ENCODE measurements around the gene PRMT5.
"Not testable (repeated sequence)": the region's sequence is repeated elsewhere in the genome, so short reads cannot be mapped to it uniquely, and the experiment has no call there.

PRMT5 gene

DNA sequence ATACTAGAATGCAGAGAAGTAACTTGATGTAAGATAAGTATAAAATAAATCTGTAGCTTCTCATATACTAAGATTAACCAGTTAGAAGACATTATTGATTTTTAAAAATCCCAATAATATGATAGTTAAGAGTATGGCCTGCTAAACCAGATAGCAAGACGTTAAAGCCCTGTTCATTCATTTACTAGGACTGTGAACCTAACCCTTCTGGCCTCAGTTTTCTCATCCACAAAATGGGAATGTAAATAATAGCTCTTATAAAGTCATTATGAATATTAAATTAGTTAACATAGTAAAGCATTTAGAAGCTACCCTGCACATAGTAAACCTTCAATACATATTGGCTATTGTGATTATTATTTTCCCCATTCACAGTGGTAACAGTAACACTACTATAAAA is 6.0 kb upstream of the PRMT5 start:
- no peak for DNase-seq (ENCODE audit: low spot score)

DNA sequence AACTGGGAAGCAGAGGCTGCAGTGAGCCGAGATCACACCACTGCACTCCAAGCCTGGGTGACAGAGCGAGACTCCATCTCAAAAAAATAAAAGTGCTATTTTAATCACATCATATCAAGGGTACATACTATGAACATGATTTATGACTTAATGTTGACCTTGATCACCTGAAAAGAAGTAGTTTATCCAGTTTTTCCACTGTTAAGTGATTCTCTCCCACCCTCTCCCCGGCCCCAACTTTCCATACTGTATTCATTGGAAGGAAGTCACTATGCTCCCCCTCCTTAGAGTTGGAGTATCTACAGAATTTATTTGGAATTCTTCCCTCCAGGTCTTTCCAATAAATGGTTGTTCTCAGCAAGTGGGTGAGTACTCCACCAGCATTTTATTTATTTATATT is 3.0 kb upstream of the PRMT5 start:
- DNase-seq (ENCODE audit: low spot score) = no peak

DNA sequence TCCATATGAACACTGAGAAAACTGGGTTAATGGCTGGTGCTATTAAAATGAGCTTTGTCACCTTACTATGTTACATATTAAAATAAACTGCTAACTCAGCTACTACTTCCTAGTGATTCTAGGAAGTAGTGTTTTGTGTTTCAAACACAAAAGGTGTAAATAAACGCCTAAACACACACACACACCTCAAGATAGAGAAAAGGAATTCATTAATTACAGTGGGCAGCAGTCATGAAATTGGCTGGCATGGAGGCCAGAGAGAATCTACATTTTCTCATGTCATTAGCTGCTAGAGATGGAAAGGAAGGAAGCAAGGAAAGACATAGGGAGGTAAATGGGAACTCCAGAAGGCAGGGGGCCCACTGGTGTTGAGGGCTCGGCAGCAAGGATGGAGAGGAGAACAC is 787 bp upstream of the PRMT5 start:
- no peak for DNase-seq (ENCODE audit: low spot score)

DNA sequence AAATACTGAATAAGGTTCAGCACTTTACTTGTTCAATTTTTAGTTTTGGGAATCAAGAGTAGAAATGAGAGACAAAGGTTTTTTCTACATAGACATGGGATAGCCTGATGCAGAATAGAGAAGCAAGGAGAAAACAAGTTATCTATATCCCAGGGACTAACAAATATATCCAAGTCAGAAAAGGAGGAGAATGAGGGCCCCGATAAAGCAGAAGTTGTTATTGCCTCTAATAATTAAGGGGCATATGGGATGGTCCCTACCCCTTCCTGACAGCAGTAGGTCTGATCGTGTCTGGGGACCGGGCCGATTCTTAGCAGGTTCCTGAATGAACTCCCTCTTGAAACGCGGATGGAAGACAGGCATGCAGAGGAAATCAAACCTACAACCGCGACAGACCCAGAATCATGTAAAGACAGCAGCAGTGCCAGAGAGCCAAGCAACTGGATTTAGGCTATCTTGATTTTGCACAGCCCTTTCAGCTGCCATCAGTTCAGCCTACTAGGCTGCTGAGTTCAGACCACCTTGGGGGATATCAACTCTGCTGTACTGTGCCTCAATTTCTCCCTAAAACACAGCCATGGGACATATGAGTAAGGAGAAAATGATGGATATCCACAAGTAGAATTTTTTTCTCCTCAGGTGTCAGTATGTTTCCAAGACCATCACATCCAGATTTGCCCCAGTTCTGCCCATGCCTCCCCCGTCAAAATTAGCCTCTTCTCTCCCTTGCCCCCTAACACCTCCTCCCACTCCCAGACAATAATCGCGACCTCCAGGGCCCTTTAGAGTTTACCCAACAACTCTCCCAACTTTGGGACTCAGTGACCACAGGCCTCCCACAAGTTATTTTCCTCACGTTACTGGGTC is 706 bp downstream of the PRMT5 start:
- no peak for DNase-seq (ENCODE audit: low spot score)

DNA sequence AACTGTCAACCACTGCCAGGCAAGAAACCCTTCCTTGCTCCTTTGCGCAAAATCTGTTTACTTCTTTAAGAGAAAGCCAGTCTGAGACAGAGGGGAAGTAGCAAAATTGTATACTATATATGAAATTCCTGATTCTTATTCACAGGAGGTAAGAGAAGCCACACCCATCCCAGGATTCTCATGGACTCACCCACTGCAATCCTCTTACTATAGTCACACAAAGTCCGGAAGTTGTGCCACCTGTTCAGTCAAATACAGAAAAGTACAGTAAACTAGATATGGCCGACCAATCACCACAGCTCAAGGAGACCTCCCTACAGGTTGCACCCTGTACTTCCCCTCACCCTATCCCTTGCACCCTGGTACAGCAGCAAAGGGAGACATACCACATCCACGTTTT is 2.9 kb downstream of the PRMT5 start:
- no peak for DNase-seq (ENCODE audit: low spot score)

DNA sequence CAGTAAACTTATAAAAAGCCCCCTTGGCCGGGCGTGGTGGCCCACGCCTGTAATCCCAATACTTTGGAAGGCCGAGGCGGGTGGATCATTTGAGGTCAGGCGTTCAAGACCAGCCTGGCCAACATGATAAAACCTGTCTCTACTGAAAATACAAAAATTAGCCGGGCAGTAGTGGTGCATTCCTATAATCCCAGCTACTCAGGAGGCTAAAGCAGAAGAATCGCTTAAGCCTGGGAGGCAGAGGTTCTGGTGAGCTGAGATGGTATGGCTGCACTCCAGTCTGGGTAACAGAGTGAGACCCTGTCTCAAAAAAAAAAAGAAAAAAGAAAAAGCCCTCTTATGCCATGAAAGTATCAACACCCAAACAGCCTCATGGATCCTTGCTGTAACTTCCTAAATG is 3.7 kb downstream of the PRMT5 start:
- no peak for DNase-seq (ENCODE audit: low spot score)

DNA sequence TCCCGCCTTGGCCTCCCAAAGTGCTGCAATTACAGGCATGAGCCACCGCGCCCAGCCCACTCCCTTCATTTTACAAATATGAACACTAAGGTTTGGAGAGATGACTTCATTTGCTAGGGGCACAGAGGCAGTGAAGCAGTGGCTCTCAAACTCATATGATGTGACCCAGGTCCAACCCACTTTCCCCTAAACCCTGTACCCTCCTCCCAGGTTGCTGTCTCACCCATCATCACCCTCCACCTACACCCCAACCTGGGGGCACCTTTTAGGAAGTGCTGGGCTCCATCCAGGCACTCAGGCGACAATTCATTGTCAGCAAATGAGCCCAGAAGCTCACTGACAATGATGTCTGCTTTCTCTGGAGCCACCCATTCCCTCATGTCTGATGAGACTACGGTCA is 5.4 kb downstream of the PRMT5 start:
- DNase-seq (ENCODE audit: low spot score) = no peak

DNA sequence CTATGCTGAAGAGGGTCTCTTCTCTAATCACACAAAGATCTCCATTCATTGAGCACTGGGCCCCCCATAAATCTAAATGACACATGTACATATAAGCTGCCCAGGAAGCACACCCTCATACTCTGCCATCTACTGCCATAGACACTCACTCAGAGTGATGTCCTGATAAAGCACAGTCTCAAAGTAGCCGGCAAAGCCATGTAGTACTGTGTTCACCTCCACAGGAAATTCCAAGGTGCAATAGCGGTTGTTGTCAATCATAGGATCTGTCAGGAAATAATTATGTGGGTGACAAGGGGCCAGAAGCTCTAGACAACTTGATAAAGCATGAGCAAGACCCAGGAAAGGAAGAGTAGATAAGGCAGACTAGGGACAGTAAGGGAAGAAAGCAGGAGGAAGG is 6.9 kb downstream of the PRMT5 start:
- no peak for DNase-seq (ENCODE audit: low spot score)

DNA sequence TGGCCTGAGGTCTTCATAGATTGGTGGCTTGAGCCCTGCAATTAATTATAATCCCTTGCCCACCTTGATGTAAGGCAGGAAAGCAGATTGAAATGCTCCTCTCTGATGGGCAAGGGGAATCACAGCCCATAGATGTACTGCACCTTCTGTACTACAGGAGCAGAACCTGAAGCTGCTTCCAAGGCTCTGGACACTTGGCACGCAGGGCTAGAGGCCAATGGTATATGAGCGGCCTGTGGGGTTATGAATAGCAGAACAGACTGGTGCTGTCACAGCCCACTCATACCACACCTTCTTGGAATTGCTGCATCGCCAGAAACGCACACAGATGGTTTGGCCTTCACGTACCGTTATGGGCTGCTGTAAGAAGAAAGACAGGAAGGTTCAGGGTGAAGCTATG is 8.5 kb downstream of the PRMT5 start:
- no peak for DNase-seq (ENCODE audit: low spot score)

DNA sequence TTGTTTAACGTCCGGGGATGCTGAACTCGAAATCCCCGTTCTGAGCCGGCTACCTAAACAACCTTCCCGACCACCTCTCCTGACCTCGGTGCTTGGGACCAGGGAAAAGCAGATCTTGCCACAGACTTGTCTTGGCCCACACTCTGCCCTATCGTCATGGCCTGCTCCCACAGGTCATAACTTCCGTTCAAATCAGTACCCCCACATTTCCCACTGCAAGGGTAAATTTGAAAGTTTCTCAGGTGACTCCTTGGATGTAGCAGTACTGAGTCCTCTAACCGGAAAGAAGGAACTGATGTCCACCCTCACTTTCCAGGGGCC is 9.6 kb downstream of the PRMT5 start:
- no peak for DNase-seq (ENCODE audit: low spot score)

DNA sequence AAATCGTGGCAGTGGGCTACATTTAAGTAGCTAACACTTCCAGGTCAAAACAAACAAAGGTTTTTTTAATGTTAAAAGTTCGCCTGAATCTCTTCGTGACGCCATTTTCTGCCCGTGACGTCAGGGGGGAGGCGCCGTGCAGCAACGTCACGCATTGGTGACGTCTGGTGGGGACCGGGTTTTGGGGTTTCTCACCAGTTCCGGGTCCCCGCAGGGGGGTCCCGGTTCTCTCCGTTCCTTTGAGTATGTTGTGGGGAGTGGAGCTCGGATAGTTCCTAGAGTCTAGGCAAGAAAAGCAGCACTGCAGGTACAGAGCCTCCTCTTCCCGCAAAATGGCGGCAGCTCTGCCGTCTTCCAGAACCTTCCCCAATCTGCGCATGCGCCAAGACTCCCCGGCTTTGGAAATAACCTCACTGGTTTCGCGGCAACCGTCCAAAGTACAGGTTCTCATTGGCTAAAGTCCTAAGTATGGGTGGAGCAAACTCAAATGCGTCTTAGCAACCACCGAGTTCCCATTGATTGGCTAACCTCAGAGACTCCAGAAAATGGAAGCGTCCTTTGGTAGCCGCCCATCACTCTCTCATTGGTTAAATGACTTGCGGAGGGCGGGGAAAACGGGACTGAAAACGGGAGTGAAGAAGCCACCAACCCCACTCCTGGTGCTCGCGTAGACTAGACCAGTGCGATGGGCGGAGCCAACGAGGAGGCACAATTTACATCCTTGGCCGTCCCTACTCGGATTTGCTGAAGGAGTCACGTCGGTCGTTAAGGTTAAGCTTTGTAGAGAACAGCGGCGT is 10.2 kb downstream of the PRMT5 start, which contains the start of gene RBM23:
Gene RBM23, minus strand, starts transcription at position 346 of the 797 bp plus-strand sequence.
- DNase-seq (ENCODE audit: low spot score) = peak; percentile 100

DNA sequence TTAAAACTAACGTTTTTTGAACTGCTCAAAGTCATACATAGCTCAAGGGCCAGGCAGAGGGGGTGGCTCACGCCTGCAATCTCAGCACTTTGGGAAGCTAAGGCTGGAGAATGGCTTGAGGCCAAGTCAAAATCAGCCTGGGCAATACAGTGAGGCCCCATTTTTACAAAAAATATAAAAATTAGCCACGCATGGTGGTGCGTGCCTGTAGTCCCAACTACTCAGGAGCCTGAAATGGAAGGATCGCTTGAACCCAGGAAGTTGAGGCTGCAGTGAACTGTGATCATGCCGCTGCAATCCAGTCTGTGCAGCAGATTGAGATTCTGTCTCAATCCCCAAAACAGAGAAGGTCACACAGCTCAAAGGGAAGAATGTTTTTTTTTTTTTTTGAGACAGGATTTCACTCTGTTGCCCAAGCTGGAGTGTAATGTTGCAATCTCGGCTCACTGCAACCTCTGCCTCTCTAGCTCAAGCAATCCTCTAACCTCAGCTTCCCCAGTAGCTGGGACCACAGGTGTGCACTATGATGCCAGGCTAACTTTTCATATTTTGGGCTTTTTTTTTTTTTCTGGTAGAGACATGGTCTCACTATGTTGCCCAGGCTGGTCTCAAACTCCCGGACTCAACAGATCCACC is 13.2 kb downstream of the PRMT5 start:
- no peak for DNase-seq (ENCODE audit: low spot score)

DNA sequence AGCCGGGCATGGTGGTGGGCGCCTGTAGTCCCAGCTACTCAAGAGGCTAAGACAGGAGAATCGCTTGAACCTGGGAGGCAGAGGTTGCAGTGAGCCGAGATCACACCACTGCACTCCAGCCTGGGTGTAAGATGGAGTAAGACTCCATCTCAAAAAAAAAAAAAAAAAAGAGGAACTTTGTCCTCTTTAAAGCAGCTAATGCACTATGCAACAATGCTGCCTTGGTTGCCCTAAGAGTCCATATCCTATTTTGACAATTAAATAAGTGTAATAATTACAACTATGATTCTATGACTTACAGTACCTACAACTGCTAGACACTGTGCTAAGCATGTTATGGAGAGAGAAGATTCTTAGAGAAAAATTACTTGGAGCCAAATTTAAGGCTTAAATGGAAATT is 14.3 kb downstream of the PRMT5 start:
- not testable (repeated sequence) for DNase-seq (ENCODE audit: low spot score)

DNA sequence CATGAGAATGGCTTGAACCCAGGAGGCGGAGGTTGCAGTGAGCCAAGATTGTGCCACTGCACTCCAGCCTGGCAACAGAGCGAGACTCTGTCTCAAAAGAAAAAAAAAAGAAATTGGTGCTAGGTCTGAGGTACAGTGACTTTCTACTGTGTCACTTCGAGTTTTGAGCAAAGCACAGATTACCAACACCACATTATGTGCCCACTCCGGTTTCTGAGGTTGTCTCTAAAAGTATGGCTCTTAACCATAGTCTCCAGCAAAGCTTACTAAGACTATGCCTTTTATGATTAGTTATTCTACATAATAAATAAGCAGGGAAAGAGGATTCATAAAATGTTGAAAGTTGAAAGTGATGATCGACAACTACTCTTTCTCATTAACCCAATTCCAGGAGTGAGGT is 18.3 kb downstream of the PRMT5 start:
- DNase-seq (ENCODE audit: low spot score) = no peak

DNA sequence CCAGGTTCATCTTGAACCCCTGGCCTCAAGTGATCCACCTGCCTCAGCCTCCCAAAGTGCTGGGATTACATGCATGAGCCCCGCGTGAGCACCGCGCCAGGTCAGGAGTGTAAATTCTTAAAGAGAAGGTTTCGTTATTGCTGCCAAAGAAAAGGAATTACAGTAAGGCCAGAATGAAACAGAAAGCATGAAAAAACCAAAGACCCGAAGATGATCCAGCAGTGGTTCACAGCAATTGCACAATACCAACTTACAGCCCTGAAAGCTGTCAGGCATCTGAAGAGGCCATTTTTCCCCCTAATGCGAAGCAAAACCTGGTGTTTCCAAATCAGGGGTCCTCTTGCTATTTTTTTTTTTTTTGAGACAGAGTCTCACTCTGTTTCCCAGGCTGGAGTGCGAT is 20.6 kb downstream of the PRMT5 start:
- DNase-seq (ENCODE audit: low spot score) = no peak

DNA sequence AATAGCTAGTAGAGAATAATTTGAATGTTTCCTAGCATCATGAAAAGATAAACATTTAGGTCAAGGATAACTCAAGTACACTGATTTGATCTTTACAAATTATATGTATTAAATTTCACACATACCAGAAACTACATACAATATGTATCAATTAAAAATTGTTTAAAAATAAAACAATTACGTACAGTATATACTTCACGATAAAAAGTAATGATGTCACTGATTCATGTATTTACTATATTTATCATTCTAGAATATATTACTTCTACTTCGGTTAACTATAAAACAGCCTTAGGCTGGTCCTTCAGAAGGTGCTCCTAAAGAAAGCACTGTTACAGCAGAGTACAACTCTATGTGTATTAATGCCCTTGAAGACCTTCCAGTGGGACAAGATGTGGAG is 21.7 kb downstream of the PRMT5 start:
- no peak for DNase-seq (ENCODE audit: low spot score)

DNA sequence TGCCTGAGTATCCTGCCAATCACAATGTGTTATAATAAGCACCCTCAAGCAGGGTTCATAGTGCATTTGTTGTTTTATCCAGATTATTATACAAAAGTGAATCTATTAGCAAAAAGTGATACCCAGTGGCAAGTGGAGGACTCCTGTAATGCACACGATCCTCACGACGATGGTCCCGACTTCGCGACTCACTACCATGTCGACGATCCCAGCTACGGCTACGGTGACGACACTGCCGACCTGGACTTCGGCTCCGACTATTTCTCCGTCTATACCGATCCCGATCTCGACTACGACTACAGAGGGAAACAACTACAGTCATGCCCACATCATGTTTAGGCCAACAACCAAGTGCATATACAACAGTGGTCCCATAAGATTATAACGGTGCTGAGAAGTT is 23.1 kb downstream of the PRMT5 start:
- DNase-seq (ENCODE audit: low spot score) = no peak

DNA sequence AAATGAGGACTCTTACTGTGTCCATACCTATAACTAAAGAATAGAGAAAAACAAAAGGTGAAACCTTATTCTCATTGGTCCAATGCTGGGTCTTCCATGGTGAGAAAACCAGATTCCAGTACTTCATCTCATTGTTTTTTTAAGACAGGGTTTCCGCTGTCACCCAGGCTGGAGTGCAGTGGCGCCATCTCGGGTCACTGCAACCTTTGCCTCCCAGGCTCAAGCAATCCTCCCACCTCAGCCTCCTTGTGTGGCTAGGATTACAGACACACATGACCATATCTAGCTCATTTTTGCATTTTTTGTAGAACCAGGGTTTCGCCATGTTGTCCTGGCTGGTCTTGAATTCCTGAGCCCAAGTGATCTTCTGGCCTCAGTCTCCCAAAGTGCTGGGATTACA is 23.5 kb downstream of the PRMT5 start:
- no peak for DNase-seq (ENCODE audit: low spot score)

DNA sequence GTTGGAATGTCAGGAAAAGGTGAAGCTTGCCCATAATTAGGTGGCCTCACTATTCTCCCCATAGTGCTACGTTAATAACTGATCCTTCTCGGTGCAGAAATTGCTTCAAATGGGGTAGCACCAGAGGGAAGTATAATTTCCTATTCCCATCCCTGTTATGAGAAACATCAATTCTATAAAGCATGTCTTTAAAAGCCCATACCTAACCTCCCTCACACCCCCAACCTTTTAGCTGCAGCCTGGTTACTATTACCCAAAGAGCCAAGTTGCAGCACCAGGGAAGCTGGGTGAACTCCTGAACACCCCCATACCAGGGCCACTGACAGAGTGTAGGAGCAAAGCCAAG is 25.5 kb downstream of the PRMT5 start:
- no peak for DNase-seq (ENCODE audit: low spot score)

DNA sequence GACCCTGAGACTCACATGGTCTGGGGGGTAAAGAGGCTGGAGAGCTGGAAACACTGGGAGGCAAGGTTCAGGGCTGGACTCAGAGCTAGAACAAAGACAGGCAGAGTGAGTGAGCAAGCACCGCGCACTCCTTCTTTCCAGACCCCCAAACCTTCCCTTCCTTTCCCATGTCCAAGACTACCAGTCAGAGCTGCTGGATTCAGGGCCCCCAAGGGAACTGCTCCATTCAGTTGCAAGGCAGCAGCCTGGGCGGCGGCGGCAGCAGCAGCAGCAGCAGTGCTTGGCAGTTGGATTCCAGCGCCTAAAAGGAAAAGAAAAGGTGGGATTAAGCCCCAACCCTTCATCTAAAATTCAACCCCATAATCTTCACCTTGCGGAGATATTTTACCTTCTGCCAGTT is 27.4 kb downstream of the PRMT5 start:
- DNase-seq (ENCODE audit: low spot score) = no peak

DNA sequence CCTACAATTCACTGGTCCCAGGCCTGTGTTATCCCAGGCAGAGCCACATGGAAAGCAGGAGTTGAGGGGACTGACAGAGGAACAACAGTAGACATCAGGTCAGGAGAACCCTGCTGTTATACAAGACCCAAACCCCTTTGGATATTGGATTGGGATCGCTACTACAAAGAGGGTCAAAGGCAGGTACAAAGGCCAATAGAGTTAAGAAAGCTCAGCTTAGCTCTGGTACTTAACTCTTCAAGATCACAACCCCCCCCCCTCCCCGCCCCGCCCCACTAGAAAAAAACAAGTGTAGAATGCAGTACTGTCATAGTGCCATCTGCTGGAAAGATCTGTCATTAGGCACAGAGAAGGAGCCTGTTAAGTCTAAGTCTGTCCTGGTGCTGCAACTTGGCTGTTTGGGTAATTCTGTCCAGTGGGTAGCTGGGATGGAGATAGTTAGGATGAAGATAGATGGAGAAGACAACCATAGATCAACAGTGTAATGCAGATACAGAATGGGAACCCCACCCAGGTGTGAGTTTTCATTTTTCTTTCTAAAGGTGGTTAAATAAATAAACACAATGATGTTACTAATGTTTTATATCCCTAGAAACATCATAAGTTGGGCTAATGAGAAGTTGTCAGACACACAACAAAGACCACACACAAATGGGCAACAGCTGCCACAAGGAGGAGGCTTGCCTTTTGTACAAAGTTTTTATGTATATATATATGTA is 28.9 kb downstream of the PRMT5 start:
- peak; percentile 56 for DNase-seq (ENCODE audit: low spot score)
